Islet of Langerhans (tissue), 1 donor: ENCODE results near the gene HIPK1.
A peak's percentile ranks its signal among the peaks of the same experiment; 100 is the strongest.

Experiments used
- FAIRE-seq: peaks from one replicate; lab custom pipeline; 2011; peaks lifted over from hg19 to GRCh38; lab: Jason Lieb, UNC

HIPK1 gene

GRCh38 chr1:113913887-113914664 is 15.0 kb upstream of the HIPK1 start:
- FAIRE-seq = no peak

- no peak for FAIRE-seq
Measured at GRCh38 chr1:113916974-113917373, 12.2 kb upstream of the HIPK1 start.

- FAIRE-seq = no peak
Measured at GRCh38 chr1:113917400-113918082, 11.6 kb upstream of the HIPK1 start.

- FAIRE-seq = no peak
Measured at GRCh38 chr1:113918243-113918642, 10.9 kb upstream of the HIPK1 start.

- no peak for FAIRE-seq
Measured at GRCh38 chr1:113922957-113923356, 6.2 kb upstream of the HIPK1 start.

GRCh38 chr1:113924473-113924872 is 4.7 kb upstream of the HIPK1 start:
- no peak for FAIRE-seq

GRCh38 chr1:113928187-113928930 is 765 bp upstream of the HIPK1 start:
- no peak for FAIRE-seq

GRCh38 chr1:113929750-113930498 is 800 bp downstream of the HIPK1 start:
- no peak for FAIRE-seq

- FAIRE-seq = no peak
Measured at GRCh38 chr1:113930499-113931161, 1.5 kb downstream of the HIPK1 start.

- FAIRE-seq = no peak
Measured at GRCh38 chr1:113931451-113931851, 2.3 kb downstream of the HIPK1 start.

- no peak for FAIRE-seq
Measured at GRCh38 chr1:113934006-113934405, 4.9 kb downstream of the HIPK1 start.

GRCh38 chr1:113934511-113935055 is 5.5 kb downstream of the HIPK1 start:
- FAIRE-seq = no peak

GRCh38 chr1:113935176-113935575 is 6.1 kb downstream of the HIPK1 start:
- FAIRE-seq = no peak

GRCh38 chr1:113935970-113936369 is 6.8 kb downstream of the HIPK1 start:
- FAIRE-seq = no peak

GRCh38 chr1:113937146-113937545 is 8.0 kb downstream of the HIPK1 start:
- FAIRE-seq = peak; percentile 76

- no peak for FAIRE-seq
Measured at GRCh38 chr1:113938192-113938591, 9.1 kb downstream of the HIPK1 start.

GRCh38 chr1:113940365-113941244 is 11.5 kb downstream of the HIPK1 start:
- no peak for FAIRE-seq

GRCh38 chr1:113941245-113941559 is 12.1 kb downstream of the HIPK1 start:
- FAIRE-seq = no peak

GRCh38 chr1:113942527-113942926 is 13.4 kb downstream of the HIPK1 start:
- FAIRE-seq = no peak

- FAIRE-seq = no peak
Measured at GRCh38 chr1:113943028-113943811, 14.1 kb downstream of the HIPK1 start.
